IPS-20b (cell line): ENCODE results near the gene RIPPLY2.

Experiments used
- H3K27ac ChIP-seq: one replicate; pipeline ENCODE4 v1.5.1; 2013; ENCODE audit warnings: low read length
- H3K27me3 ChIP-seq: 2 replicates; pipeline ENCODE4 v1.6.1; 2013; ENCODE audit warnings: mild to moderate bottlenecking, low read length, inconsistent platforms; ENCODE audit not compliant: insufficient read depth
- H3K36me3 ChIP-seq: 2 replicates; pipeline ENCODE4 v1.6.1; 2013; ENCODE audit warnings: low read depth, mild to moderate bottlenecking, inconsistent platforms, low read length, moderate library complexity; ENCODE audit not compliant: insufficient read depth
- H3K4me1 ChIP-seq: 2 replicates; pipeline ENCODE4 v1.6.1; 2013; ENCODE audit warnings: mild to moderate bottlenecking, control low read depth, inconsistent platforms, low read length, moderate library complexity; ENCODE audit not compliant: insufficient read depth
- H3K4me3 ChIP-seq: 2 replicates; pipeline ENCODE4 v1.5.1; 2013; ENCODE audit warnings: mild to moderate bottlenecking, low read length, inconsistent platforms
- H3K9ac ChIP-seq: 2 replicates; pipeline ENCODE4 v1.6.1; 2013; ENCODE audit warnings: low read depth, mild to moderate bottlenecking, inconsistent platforms, low read length, moderate library complexity
- H3K9me3 ChIP-seq: 2 replicates; pipeline ENCODE4 v1.6.1; 2013; ENCODE audit warnings: mild to moderate bottlenecking, low read depth, low read length, inconsistent platforms; ENCODE audit not compliant: insufficient read depth

RIPPLY2 gene

GRCh38 chr6:83838727-83839126 is 14.4 kb upstream of the RIPPLY2 start:
- H3K9ac ChIP-seq: no peak overlapping the region
- H3K27me3 ChIP-seq: no peaks in the 10 kb centered on the region
- peaks cover 7% of the 10 kb centered on the region for H3K9me3 ChIP-seq
- H3K36me3 ChIP-seq: no peaks in the 10 kb centered on the region
- H3K27ac ChIP-seq: no peak overlapping the region
- no peaks in the 10 kb centered on the region; the same call in 1 of the 2 replicates for H3K4me1 ChIP-seq
- no peak overlapping the region for H3K4me3 ChIP-seq

GRCh38 chr6:83844170-83844569 is 9.0 kb upstream of the RIPPLY2 start:
- no peaks in the 10 kb centered on the region for H3K36me3 ChIP-seq
- no peaks in the 10 kb centered on the region for H3K27me3 ChIP-seq
- no peak overlapping the region for H3K9ac ChIP-seq
- no peak overlapping the region for H3K27ac ChIP-seq
- H3K4me3 ChIP-seq: no peak overlapping the region
- peaks cover 7% of the 10 kb centered on the region; the same call in 1 of the 2 replicates for H3K9me3 ChIP-seq
- H3K4me1 ChIP-seq: no peaks in the 10 kb centered on the region; the same call in 1 of the 2 replicates

GRCh38 chr6:83846291-83846690 is 6.9 kb upstream of the RIPPLY2 start:
- no peak overlapping the region for H3K27ac ChIP-seq
- no peak overlapping the region for H3K4me3 ChIP-seq
- no peaks in the 10 kb centered on the region for H3K36me3 ChIP-seq
- no peak overlapping the region for H3K9ac ChIP-seq
- H3K4me1 ChIP-seq: no peaks in the 10 kb centered on the region
- H3K9me3 ChIP-seq: peaks cover 3% of the 10 kb centered on the region; the same call in 1 of the 2 replicates
- H3K27me3 ChIP-seq: peaks cover 6% of the 10 kb centered on the region

- Histone ChIP-seq H3K27me3 (peaks cover 15% of the 10 kb centered on the region), H3K4me3 (no peak overlapping the region), H3K9ac (no peak overlapping the region), H3K4me1 (no peaks in the 10 kb centered on the region), H3K27ac (no peak overlapping the region), H3K9me3 (no peaks in the 10 kb centered on the region), H3K36me3 (no peaks in the 10 kb centered on the region)
Measured at GRCh38 chr6:83847179-83847578, 6.0 kb upstream of the RIPPLY2 start.

GRCh38 chr6:83849127-83849526 is 4.0 kb upstream of the RIPPLY2 start:
- Histone ChIP-seq H3K27ac (no peak overlapping the region), H3K9me3 (no peaks in the 10 kb centered on the region), H3K4me3 (no peak overlapping the region), H3K36me3 (no peaks in the 10 kb centered on the region), H3K9ac (no peak overlapping the region), H3K27me3 (peaks cover 34% of the 10 kb centered on the region), H3K4me1 (peaks cover 3% of the 10 kb centered on the region; the same call in 1 of the 2 replicates)

GRCh38 chr6:83849610-83850009 is 3.5 kb upstream of the RIPPLY2 start:
- no peaks in the 10 kb centered on the region for H3K9me3 ChIP-seq
- H3K9ac ChIP-seq: no peak overlapping the region
- H3K27ac ChIP-seq: no peak overlapping the region
- H3K4me1 ChIP-seq: peaks cover 3% of the 10 kb centered on the region; the same call in 1 of the 2 replicates
- H3K36me3 ChIP-seq: no peaks in the 10 kb centered on the region
- H3K27me3 ChIP-seq: peaks cover 39% of the 10 kb centered on the region
- H3K4me3 ChIP-seq: no peak overlapping the region

- Histone ChIP-seq H3K4me3 (peak overlapping the region; percentile 81), H3K27me3 (peaks cover 57% of the 10 kb centered on the region), H3K36me3 (no peaks in the 10 kb centered on the region), H3K9ac (peak overlapping the region; percentile 24; the same call in 1 of the 2 replicates), H3K9me3 (no peaks in the 10 kb centered on the region), H3K27ac (no peak overlapping the region), H3K4me1 (peaks cover 3% of the 10 kb centered on the region; the same call in 1 of the 2 replicates)
Measured at GRCh38 chr6:83852528-83853177, 507 bp upstream of the RIPPLY2 start.

- Histone ChIP-seq H3K27me3 (peaks cover 57% of the 10 kb centered on the region), H3K4me1 (peaks cover 5% of the 10 kb centered on the region; the same call in 1 of the 2 replicates), H3K27ac (no peak overlapping the region), H3K36me3 (no peaks in the 10 kb centered on the region), H3K9me3 (no peaks in the 10 kb centered on the region), H3K4me3 (peak overlapping the region; percentile 81), H3K9ac (no peak overlapping the region; the same call in 1 of the 2 replicates)
Measured at GRCh38 chr6:83854001-83854501, 891 bp downstream of the RIPPLY2 start.

GRCh38 chr6:83854766-83855165 is 1.6 kb downstream of the RIPPLY2 start:
- H3K27me3 ChIP-seq: peaks cover 57% of the 10 kb centered on the region
- no peaks in the 10 kb centered on the region for H3K36me3 ChIP-seq
- no peaks in the 10 kb centered on the region for H3K9me3 ChIP-seq
- H3K4me3 ChIP-seq: peak overlapping the region; percentile 81; the same call in 1 of the 2 replicates
- no peak overlapping the region for H3K27ac ChIP-seq
- peaks cover 6% of the 10 kb centered on the region; the same call in 1 of the 2 replicates for H3K4me1 ChIP-seq
- no peak overlapping the region for H3K9ac ChIP-seq

- peaks cover 17% of the 10 kb centered on the region for H3K27me3 ChIP-seq
- H3K4me1 ChIP-seq: peaks cover 6% of the 10 kb centered on the region; the same call in 1 of the 2 replicates
- no peak within 1 kb of the TSS for H3K27ac ChIP-seq
- peak within 1 kb of the TSS; percentile 99 for H3K4me3 ChIP-seq
- H3K36me3 ChIP-seq: peaks cover 4% of the 10 kb centered on the region; the same call in 1 of the 2 replicates
- no peaks in the 10 kb centered on the region for H3K9me3 ChIP-seq
- H3K9ac ChIP-seq: peak within 1 kb of the TSS; percentile 81
Measured at GRCh38 chr6:83859410-83860358, 6.5 kb downstream of the RIPPLY2 start, which contains the start of gene CYB5R4. TSS of gene CYB5R4 (plus strand) at chr6:83859689. CDS start at chr6:83859783, 94 bp downstream.

GRCh38 chr6:83860359-83860755 is 7.2 kb downstream of the RIPPLY2 start:
- no peak overlapping the region for H3K27ac ChIP-seq
- peaks cover 6% of the 10 kb centered on the region; the same call in 1 of the 2 replicates for H3K4me1 ChIP-seq
- H3K27me3 ChIP-seq: peaks cover 10% of the 10 kb centered on the region
- peak overlapping the region; percentile 99 for H3K4me3 ChIP-seq
- no peaks in the 10 kb centered on the region for H3K9me3 ChIP-seq
- peaks cover 11% of the 10 kb centered on the region; the same call in 1 of the 2 replicates for H3K36me3 ChIP-seq
- peak overlapping the region; percentile 81 for H3K9ac ChIP-seq
